AG04450 (cell line): Measurements from ENCODE around the gene GJD4. TPM values are rescaled to one million over a fixed set of nuclear protein-coding genes. Genes with fewer than 3 reads are reported as not detected.

Experiments used
- CTCF ChIA-PET: fragments of 300-600, 350-600 bp; formaldehyde crosslinking; extraction: SDS; loops from one replicate; lab custom pipeline; 2022; ENCODE audit warnings: antibody characterized with exemption, inconsistent platforms; lab: Charles Lee
- POLR2A ChIA-PET: fragments of 350-600 bp; formaldehyde crosslinking; extraction: SDS; loops from one replicate; lab custom pipeline; 2021; ENCODE audit warnings: antibody characterized with exemption, inconsistent platforms; lab: Yijun Ruan, JAX
- DNase-seq: peaks from one replicate; pipeline ENCODE4 v3.0.0-alpha.2; 2011; ENCODE audit warnings: low read depth, low spot score
- H3K27ac ChIP-seq: one replicate; pipeline ENCODE4 v1.5.1; 2012; ENCODE audit warnings: low read depth, low read length, control low read depth
- H3K27me3 ChIP-seq: one replicate; pipeline ENCODE4 v1.6.0; 2012; ENCODE audit warnings: low read length; ENCODE audit not compliant: control insufficient read depth, insufficient read depth
- H3K4me3 ChIP-seq: 2 replicates; pipeline ENCODE4 v1.5.1; 2011; ENCODE audit warnings: mild to moderate bottlenecking, low read depth, low read length, control low read depth
- H3K9me3 ChIP-seq: 2 replicates; pipeline ENCODE4 v1.5.1; 2012; ENCODE audit warnings: low read length; ENCODE audit not compliant: control insufficient read depth, insufficient read depth
- polyA plus RNA-seq: library from polyadenylated mRNA; depleted of rRNA; stranded (reverse); fragments of >200 nt; gene quantifications from 2 replicates; pipeline ENCODE4 v1.2.3, GENCODE V29; 2011
- TF ChIP-seq, protein P1 (sequence below): IDR thresholded peaks from 2 replicates; pipeline ENCODE4 v1.5.1; 2011; ENCODE audit warnings: low read depth, low read length, control low read depth, inconsistent platforms

GJD4 gene
- polyA plus RNA-seq, 1 experiment = not detected

DNA sequence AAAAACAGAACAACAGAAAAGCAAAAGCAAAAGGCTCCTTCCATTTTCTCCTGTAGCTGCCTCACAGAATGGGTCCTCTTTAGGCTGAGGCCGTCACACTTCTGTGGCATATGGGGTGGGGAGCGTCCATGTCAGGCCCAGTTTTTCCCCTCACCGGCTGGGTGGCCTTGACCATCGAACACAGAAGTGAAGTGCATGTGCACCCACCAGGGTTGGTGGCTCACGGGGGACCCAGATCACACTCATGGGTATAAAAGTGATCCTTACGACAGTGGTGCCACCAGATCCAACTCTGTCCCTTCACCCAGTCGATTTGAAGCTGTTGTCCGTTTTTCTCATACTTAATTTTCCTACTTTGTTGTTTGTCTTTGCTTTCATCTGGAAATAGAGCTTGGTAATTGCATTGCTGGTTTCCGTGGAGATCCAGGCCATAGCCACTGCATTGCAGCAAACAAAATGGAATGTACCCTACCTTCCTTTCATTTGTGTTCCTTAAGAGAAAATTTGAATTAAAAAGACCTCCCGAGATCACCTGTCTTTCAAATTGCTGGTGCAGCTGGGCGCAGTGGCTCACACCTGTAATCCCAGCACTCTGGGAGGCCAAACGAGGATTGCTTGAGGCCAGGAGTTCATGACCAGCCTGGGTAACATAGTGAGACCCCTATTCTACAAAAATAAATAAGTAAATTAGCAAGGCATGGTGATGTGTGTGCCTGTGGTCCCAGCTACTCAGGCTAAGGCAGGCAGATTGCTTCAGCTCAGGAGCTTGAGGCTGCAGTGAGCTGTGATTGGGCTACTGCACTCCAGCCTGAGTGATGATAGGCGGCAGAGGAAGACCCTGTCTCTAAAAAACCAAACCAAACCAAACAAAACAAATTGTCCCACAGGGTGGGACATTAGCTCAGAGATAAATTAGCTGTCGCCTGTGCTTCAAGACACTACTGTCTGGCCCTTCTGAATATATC is 10.7 kb upstream of the GJD4 start:
- TF ChIP-seq, protein P1, sequence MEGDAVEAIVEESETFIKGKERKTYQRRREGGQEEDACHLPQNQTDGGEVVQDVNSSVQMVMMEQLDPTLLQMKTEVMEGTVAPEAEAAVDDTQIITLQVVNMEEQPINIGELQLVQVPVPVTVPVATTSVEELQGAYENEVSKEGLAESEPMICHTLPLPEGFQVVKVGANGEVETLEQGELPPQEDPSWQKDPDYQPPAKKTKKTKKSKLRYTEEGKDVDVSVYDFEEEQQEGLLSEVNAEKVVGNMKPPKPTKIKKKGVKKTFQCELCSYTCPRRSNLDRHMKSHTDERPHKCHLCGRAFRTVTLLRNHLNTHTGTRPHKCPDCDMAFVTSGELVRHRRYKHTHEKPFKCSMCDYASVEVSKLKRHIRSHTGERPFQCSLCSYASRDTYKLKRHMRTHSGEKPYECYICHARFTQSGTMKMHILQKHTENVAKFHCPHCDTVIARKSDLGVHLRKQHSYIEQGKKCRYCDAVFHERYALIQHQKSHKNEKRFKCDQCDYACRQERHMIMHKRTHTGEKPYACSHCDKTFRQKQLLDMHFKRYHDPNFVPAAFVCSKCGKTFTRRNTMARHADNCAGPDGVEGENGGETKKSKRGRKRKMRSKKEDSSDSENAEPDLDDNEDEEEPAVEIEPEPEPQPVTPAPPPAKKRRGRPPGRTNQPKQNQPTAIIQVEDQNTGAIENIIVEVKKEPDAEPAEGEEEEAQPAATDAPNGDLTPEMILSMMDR = no peak
- CTCF ChIA-PET = interaction anchor here (1.1 to 1.5 kb wide), 2 partner anchors 354 to 1185 kb away, joined by 5 read pairs; no protein-coding TSS in a partner anchor
- POLR2A ChIA-PET = interaction anchor here (0.5 kb wide), 1 partner anchor 101 kb away, joined by 15 read pairs; no protein-coding TSS in a partner anchor
- Histone ChIP-seq H3K4me3 (no peak overlapping the region), H3K27ac (no peak overlapping the region), H3K9me3 (0 out of 2 replicates have a peak, but pooled peaks cover 2% of the 10 kb centered on the region), H3K27me3 (peaks cover 9% of the 10 kb centered on the region)
- DNase-seq = no peak

DNA sequence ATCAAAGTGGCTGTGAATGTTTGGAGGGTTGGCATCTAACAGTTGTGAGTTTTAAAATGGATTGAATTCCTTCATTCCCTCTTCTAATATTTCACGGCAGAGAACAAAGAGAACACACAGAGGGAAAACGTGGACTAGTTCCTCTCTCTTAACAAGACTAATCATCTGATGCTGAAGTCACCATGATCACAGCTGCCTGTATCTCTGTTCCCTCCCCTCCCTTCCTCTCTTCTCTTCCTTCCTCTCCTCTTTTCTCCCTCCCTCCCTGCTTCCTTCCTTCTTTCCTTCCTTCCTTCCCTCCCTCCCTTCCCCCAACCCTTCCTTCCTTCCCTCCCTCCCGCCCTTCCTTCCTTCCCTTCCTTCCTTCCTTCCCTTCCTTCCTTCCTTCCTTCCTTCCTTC is 10.0 kb upstream of the GJD4 start:
- CTCF ChIA-PET = interaction anchor here (0.8 kb wide), 1 partner anchor 356 kb away, joined by 3 read pairs; no protein-coding TSS in a partner anchor
- Histone ChIP-seq H3K4me3 (no peak overlapping the region), H3K27ac (no peak overlapping the region), H3K9me3 (0 out of 2 replicates have a peak, but pooled peaks cover 2% of the 10 kb centered on the region), H3K27me3 (peaks cover 7% of the 10 kb centered on the region)
- POLR2A ChIA-PET = interaction anchor here (0.7 kb wide), 1 partner anchor 400 kb away, joined by 6 read pairs; no protein-coding TSS in a partner anchor
- DNase-seq = no peak
- TF ChIP-seq, protein P1 = no peak

DNA sequence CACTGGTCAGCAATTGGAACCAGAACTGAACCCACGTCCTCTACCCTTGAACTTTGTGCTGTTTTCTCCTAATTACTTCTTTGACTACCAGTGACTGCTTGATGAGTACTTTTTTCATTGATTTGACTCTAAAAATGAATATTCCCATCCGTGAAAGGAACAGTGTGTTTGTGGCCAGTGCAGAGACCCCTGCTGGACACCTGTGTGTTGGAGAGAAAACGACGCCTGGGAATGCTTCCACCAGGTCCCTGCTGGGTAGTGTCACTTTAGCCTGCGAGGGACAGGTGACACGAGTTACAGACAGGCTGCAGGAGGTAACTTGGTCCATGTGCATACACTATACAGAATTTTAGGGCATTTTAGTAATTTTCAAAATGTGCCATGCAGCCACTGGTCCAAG is 6.8 kb upstream of the GJD4 start:
- no peak overlapping the region for H3K27ac ChIP-seq
- ChIA-PET POLR2A (no interaction called here), CTCF (no interaction called here)
- H3K9me3 ChIP-seq = no peaks in the 10 kb centered on the region
- TF ChIP-seq, protein P1 = peak; percentile 52
- H3K27me3 ChIP-seq = no peaks in the 10 kb centered on the region
- no peak for DNase-seq
- no peak overlapping the region for H3K4me3 ChIP-seq

DNA sequence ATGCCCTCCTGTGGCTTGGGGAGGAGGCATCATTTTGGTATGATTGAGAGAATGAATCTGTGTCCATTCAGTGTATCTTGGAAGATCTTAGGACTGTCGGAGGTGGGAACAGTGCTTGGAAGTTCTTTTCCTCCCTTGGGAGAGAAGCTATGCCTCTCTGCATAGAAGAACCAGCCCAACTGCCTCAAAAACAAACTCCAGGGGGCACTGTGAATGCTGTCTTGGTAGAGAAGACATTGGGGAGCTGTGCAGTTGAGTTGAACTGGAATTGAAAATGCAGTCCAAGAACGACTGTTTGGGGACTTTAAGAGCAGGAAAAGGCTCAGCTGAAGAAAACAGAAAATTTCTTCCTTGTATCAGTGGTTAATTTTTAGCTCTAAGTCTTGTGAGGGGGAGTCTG is 4.9 kb upstream of the GJD4 start:
- no peak for DNase-seq
- H3K9me3 ChIP-seq = no peaks in the 10 kb centered on the region
- CTCF ChIA-PET = interaction anchor here (0.6 to 1.8 kb wide), 5 partner anchors 9 to 1280 kb away, joined by 3 to 6 read pairs (median 3); no protein-coding TSS in a partner anchor
- no peak overlapping the region for H3K4me3 ChIP-seq
- no peak overlapping the region for H3K27ac ChIP-seq
- TF ChIP-seq, protein P1 = peak; percentile 40
- POLR2A ChIA-PET = interaction anchor here (0.6 kb wide), 1 partner anchor 9 kb away, joined by 4 read pairs; no protein-coding TSS in a partner anchor
- no peaks in the 10 kb centered on the region for H3K27me3 ChIP-seq
